Measurements from ENCODE around the gene CXCL1.
A peak's percentile ranks its signal among the peaks of the same experiment; 100 is the strongest.
"Not testable (repeated sequence)": the region's sequence is repeated elsewhere in the genome, so short reads cannot be mapped to it uniquely, and the experiment has no call there.

Gene CXCL1

DNA sequence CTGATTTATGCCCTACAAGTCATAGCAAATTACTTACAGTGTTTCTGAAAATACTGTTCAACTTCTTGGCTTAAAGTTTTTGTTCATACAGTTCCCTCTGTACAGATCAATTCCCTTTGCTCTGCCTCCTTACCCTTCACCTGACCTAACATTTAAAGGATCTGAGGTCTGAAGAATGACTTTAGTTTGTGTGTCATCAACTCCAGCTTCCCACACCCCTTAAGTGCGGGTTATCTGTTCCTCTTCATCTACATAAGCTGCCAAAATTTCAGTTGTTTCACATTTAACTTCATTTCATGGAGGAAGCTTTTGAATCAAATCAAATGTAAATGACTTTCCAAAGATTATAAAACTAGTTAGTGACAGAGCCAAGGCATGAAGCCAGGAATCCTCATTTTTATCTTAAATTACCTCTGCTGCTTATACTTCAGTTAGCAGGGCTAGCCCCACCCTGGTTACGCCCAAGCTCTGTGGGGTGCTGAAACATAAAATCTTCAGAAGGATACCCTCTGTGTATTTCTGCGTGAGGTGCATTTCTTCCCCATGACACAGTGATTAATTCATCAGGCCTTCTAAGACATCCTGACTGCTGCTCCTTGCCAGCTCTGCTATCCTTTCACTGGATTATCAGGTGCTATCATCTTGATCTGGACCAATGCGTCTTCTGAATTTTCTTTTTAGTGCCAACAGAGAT lies 16.5 kb downstream of the CXCL1 start:
- peak; percentile 37 for DNase-seq

DNA sequence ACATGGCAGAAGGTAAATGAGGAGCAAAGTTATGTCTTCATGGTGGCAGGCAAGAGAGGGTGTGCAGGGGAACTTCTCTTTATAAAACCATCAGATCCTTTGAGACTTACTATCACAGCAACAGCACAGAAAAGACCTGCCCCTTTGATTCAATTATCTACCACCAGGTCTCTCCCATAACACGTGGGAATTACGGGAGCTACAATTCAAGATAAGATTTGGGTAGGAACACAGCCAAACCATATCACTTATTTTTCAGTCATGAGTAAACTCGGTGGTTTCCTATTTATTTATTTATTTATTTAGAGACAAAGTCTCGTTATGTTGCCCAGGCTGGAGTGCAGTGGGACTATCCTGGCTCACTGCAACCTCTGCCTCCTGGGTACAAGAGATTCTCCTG lies 22.1 kb downstream of the CXCL1 start:
- DNase-seq = no peak

DNA sequence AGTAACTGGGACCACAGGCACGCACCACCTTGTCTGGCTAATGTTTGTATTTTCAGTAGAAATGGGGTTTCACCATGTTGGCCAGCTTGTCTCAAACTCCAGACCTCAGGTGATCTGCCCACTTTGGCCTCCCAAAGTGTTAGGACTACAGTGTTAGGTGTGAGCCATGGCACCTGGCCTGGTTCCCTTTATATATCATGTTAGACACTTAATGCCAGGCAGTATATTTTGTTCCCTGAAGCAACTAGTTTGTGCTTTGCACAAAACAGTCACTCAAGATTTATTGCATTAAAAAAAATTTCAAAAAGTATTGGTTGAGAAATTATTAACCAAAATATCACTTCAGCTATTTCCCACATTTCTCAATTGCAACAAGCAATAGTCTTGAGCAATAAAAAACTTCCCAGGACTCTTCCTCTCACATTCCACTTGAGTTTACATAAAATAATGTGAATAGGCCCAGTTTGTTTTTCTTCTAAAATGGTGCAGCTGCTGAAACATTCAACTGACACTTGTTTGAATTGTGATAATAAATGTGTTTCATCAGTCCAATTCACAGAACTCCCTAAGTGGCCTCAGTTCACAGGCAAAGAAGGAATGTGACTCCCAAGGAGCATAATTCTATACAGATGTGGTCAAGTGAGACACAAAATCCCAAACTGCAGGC lies 22.7 kb downstream of the CXCL1 start:
- DNase-seq = no peak

DNA sequence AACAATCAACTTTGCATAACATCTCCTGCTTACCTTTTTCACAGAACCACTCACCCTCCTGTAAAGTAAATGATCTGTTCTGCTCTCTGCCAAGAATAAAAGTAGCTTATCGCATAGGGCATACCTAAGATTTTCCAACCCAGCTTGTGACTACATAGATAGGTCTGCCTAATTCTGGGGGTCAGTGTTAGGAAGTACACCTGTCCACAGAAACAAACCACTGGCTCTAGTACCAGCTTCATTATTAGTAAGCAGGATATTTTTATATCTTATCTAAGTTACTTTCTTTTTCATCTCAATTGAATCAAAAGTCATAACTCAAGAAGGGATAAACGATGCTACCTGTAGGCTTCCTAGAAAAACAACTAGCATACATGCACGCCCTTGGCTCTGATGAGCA lies 23.8 kb downstream of the CXCL1 start:
- DNase-seq = no peak

DNA sequence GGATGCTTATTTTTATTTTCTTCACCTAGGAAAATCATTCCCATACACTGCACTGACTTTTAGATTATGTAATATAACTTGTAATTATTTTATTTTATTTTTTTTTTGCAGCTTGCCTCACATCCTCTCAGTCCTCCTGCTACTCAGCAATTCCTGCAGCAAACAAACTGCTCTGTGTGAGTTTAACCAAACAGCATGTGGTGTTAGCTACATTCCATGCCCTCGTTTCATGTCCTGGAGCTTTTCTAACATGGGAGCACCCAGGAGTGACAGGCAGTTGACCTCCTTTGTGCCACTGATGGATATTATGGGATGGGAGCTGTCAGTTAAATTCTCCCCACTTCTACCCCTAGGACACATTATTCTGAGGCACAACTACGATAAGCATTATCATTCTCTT lies 24.8 kb downstream of the CXCL1 start:
- no peak for DNase-seq

DNA sequence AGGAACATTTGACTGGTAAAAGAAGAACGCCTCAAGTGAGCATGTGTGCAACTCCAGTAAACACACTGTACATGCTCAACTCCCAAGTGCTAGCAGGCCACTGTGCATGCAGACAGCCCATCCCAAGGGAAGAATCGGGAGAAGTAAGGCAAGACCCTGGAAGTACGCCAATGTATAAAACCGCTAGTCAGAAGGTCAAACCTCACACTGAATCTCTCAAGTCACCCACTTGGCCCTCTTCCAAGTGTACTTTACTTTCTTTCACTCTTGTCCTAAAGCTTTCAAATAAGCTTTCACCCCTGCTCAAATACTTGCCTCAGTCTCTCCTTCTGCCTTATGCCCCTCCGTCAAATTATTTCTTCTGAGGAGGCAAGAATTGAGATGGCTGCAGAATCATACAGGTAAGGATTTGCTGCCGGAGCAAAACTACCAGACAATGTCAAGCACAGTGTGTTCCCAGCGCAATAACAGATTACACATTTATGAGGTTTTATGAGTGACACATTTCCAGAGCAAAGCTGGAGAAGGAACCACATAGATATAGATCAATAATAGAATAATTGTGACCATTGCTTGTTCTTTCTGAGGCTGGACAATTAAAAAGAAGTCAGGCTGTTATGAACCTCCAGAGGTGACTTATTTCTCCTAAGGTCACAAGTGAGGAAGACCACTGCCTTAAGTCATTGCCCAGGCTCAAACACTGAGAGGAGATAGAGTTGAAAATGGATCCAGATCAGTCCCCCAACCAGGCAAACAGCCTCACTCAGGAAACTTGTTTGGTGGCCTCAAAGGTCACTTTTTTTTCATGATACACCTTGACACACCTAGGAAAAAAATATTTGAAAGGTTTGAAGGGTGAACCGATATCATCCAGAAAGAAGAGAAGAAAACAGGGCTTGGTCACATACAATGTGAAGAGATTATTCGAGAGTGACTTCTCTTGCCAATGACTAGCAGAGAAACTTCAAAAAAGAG lies 26.3 kb downstream of the CXCL1 start:
- DNase-seq = no peak

DNA sequence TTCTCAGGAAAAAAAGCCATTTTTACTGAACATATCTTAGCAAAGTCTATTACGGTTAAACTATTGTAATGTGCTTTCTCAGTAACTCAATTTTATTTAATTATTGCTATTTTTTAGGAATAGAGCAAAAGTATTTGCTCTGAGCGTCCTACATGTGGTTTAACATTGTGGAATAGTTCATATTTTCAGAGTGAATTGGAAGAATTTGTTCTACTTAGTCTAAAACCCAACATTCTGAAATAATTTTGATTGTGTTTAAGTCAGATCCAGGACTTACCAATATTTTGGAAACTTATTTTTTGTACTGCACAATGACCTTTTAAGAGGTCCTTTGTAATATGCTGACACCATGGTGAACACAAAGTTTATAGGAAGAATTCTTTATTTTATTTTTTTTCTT lies 27.2 kb downstream of the CXCL1 start:
- no peak for DNase-seq

DNA sequence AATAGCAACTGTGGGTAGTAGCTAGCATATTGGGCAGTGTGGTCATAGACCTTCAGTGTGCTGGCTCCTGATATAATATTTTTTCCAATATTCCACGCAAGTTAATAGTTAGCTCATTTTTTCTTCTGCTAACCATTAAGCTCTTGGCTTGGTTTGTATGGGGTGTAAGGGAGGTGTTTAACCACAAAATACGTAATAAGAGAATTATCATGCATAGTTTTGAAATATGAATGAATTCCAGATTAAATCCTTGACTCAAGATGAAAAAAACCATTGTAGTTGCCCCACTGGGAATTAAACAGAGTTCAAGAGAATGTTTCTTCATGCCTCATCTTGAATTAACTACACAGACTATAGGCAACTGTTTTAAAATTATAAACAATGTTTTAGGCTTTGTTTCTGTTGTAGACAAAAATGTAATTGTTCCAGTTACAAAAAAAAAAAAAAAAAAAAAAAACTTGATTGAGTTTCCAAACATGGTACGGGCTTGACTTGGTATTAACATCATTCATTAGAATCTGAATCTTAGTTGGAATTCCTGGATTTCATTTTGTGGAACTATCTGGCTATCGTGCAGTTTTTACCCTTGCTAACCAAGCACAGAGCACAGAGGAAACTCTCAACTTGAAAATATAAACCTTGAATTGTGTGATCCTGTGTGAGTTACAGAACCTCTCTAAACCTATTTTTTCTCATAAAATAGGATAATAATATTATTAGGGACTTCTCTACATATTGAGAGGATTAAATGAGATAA lies 28.4 kb downstream of the CXCL1 start:
- no peak for DNase-seq

DNA sequence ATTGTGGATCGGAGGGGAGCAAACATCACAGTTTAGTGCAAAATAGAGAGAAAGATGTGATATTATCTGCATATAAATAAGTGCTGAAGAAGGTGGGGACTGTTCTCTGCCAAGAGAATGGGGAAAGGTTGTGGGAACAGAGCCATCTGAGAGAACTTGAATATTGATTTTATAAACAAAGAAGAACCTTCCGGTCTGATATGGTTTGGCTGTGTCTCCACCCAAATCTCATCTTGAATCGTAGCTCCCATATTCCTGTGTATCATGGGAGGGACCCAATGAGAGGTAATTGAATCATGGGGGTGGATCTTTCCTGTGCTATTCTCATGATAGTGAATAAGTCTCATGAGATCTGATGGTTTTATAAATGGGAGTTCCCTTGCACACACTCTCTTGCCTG lies 30.1 kb downstream of the CXCL1 start:
- not testable (repeated sequence) for DNase-seq

DNA sequence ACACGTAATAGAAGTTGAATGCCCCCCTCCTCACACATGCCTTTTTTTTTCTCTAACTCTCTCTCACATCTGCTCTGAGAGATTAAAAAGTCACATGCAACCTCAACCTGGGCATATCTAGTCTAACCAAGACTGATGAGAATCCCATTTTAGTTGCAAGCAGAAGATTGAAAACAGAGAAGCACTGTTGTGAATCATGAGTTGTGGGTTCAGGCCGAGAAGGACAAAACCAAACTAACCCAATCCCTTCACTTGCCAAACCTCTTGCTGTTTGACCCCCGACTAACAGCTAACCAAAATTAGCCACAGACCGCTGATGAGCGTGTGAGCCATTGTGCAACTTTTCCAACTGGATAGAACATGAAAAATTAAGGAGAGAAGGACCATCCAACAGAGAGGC lies 31.8 kb downstream of the CXCL1 start:
- no peak for DNase-seq

DNA sequence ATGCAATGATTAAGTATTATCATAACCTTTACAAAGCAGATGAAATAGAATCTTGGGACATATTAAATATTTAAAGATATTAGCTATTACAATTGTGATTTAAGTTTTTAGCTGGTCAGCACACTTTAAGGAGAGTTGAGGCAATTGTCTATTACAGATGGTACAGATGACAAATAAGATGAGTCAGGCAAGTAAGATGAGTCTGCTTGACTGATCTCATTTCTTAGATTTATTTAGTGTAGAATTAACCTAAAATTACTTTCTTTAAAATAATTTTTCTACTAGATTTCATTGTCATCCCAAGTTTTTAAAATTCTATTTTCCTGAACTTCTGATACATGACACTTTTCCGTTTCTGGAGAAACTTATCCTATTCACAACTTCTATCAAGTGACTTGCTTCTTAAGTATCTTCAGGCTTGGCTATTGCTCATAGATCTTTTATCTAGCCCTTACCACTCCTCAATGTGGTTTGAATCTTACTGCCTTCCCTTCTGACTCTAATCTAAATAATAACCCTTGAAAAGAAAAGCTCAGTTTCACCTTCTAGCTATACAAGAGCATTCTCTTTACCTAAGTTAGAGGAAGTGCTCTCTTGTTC lies 32.9 kb downstream of the CXCL1 start:
- no peak for DNase-seq

DNA sequence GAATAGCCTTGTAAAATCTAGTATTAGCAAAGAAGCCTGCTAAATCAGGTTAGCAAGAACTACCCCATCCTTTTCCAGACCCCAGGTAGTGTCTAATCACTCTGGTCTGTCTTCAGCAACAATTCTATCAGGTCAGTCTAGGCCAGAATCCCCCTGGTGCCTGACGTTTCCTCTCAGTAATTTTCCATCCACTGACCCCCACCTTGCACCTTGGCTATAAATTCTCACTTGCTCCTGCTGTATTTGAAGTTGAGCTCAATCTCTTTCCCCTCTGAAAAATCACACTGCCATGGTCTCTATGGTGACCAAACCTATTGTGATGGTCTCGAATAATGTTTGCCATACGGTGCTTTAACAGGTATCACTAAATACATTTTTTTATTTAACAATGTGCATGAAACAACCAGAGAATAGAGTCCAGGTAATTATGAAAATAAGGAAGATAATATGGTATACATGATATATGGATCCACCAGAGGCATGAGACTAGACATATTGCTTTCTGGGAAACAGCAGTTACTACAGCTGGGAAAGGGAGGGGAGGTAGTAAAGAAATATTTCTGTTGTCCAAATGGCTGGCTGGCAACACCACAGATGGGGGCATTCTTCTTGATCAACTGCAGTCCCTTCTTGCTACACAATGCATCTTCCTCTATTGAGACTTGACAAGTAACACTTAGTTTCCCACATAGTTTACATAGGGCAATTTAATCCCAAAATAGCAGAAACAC lies 33.8 kb downstream of the CXCL1 start:
- DNase-seq = no peak

DNA sequence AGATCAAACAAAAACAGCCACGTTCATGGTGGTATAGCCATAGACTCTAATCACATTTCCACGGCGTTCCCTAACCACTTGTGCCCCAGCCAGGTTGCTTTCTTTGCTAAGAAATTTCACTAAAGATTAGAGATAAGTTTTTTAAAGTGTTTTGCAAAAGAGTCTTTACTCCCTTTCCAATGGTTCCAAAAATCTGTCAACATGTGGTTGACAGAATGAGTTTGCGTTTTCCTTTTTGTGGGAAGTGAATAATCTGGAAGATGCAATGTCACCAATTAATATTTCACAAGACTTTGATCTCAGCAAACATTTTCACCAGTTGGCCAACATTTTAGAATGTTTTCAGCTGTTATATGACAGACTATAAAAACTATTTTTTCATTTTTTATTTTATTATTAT lies 35.3 kb downstream of the CXCL1 start:
- DNase-seq = no peak

DNA sequence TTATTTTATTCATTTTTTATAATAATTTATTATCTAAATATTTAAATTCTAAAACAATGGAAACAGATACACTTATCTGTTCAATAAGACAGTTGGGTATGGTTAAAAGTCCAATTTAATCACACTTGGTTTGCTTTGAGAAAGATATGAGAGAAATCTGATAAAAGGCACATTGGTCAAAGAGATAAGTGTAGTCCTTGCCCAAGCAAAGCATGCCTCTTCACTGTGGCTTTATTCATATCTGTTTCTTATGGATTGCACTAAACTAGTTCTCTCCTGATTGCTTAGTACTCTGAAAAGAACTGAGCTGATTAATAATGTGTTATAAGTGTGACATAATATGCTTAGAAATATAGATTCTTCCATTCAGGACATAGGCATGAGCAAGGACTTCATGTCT lies 39.8 kb downstream of the CXCL1 start:
- peak; percentile 50 for DNase-seq

DNA sequence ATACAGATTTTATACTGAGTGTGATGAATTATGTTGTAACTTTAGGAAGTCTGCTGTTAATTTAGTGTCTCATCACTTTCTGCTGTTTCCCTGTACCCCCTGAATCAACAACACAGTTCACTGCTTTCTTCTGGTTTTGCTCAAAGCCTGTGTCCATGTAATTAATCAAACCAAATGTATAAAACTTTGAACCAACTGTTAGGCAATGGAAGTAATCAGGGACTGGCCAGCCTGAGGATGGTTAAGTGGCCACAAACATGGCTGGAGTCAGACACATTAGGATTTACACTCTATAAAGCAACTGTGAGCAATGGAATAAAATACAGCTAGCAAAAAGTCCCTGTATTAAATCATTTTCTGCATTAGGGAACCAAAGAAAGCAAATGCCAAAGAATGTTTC lies 42.6 kb downstream of the CXCL1 start:
- no peak for DNase-seq

DNA sequence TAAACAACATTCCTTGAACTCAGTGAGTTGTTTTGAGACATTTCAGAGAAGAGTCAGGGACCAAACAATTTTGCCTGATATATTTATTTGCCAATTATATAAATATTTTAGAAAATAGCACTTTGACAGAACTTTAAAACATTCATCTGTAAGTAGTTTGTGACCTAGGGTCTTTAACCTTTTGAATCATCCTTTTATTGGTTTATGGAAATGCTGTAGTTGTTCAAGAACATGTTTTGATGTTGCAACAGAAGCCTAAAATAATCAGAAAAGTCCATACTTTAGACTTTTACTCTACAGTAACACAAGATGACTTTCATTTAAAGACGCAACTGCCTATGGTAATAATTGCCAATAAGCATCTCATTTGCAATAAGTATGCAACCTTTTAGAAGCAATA lies 43.0 kb downstream of the CXCL1 start:
- DNase-seq = no peak

DNA sequence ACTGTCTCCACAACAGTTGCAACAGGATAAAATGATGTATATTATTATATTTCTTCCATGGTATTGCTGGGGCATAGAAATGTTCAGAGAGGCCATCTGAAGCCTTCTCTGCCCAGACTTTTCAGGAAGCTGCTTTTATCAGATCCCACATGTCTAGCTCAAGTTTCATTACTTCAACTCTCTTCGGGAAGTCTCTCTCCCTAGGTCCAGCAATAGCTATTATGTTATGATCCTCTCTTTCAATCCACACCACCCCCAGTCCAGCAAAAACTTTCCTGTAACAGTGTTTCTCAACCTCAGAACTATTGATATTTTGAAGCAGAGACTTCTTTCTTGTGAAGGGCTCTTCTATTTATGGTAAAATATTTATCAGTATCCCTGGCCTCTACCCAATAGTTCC lies 44.9 kb downstream of the CXCL1 start:
- no peak for DNase-seq

DNA sequence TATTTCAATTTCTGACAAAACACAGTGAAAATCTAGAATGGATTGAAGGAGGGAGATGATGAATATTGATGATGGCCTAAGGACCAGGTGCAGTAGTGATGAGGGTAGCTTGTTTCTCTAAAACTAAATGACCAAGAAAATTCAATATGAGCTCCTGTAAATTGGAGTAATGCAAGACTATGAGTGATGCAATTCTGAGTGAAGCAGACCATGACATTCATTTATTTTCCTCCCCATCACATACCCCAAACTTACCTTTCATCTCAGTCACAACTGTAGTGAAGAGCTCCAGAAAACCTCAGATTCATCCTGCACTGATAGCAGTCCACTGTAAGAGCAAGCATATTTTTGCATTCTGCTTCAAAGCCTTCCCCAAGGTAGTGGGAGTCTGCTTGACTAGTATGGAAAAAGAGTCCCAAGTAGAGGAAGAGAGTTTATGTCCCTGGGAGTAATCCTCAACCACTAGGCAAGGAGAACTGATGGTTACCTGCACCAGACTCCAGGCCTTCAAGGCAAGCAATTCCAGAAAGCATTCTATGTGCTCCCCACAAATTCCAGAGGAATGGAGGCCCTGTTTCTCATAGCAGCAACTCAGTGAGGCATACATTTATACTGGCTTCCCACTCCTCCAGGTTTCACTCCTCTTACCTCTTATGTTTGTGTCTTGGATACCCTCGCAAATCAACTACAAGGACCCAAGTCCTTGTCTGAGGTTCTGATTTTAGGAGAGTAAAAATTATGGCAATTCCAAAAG lies 47.2 kb downstream of the CXCL1 start:
- no peak for DNase-seq

DNA sequence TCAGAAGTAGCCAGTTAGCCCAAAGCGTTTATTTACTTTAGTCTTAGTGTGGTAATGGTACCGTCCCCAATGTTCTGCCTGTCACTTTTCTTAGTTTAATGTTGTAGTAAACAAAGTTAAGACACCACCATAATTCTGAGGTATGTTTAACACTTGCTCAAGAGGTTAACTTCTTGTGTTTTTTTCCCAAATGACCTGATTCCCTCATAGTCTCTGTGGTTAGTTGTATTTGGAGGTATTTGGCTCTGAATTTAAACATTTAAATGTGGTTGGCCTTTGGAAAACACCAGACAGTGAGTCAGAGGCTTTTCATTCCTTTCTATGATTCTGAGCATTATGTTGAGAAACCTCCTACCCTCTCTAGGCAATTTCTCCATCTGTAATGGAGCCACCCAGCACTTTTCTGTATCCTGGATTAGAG lies 47.9 kb downstream of the CXCL1 start:
- DNase-seq = no peak

DNA sequence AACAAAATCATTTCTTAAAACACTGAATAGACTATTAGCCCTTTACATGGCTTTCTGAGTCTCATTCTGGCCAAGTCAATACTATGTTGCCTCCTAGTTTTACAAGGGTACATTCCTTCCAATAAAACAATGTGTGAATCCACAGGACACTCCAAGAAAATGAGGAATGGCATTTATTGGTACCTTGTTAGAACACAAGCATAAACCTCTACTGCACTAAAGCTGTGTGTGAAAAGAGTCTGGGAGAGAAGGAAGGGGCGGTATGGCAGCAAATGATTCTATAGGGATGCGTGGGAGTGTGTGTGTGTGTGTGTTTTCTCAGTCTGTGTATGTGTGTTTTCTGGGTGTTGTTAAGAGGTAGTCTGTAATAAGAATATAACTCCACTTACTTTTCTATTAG lies 48.9 kb downstream of the CXCL1 start:
- DNase-seq = no peak

DNA sequence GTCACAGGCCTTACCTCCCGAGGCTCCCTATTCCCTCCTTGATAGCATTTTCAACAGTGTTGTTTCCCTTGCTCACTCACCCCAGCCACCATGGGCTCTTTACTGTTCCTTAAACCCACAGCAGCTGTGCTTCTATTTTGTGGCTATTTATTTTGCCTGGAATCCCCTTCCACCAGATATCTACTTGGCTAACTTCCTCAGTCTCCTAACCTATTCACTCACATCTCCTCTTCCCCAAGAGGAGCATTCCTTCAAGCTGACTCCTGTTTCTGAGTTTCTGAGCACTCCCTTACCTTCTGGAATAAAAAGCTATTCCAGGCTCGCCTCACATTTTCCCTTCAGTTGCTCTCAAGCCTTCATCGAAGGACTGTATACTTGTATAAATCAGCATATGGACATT lies 50.5 kb downstream of the CXCL1 start:
- DNase-seq = no peak

All from hematopoietic multipotent progenitor cell treated with erythropoietin and hydrocortisone succinate and interleukin-3 and kit ligand, for 8 days (in vitro differentiated cells).